Sigmoid colon (tissue), 3 donors: ENCODE data around the gene SOX6.

ENCODE experiments used
- POLR2A ChIP-seq, 2 donors: fragments of 450-650 bp; IDR thresholded peaks; one replicate each; pipeline ENCODE4 v1.6.1; 2016; ENCODE audit warnings: antibody characterized with exemption in 2 of 2, mild to moderate bottlenecking in 2 of 2, moderate library complexity in 2 of 2
- TF ChIP-seq, protein P1 (sequence below), 4 experiments: fragments of 450-650 bp in 3 of 4; fragments of 200-600 bp in 1 of 4; IDR thresholded peaks; one replicate each; pipeline ENCODE4 v1.5.1; 2016 to 2019; ENCODE audit warnings: antibody characterized with exemption in 4 of 4, mild to moderate bottlenecking in 3 of 4, moderate library complexity in 2 of 4

DNA sequence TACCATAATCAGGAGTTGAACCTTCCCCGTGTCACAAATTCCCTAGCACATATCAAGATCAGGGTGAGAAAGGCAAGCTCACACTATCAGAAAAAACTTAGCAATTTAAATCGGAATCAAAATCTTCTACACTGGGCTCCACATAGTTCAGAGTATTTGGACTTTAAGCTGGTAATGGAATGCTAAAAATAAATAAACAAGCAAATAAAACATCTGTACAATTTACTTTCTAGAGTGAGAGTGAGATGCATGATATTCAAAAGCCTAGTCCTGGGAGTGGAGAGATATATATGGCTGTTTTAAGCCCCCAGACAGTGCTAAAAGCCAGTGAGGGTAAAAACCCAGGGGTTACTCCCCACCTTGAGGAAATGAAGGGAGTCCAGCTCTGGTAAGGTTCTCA lies 380.6 kb downstream of the SOX6 start:
- TF ChIP-seq POLR2A (IDR thresholded peaks at IDR 0.05), result no peak
- TF ChIP-seq, protein P1, sequence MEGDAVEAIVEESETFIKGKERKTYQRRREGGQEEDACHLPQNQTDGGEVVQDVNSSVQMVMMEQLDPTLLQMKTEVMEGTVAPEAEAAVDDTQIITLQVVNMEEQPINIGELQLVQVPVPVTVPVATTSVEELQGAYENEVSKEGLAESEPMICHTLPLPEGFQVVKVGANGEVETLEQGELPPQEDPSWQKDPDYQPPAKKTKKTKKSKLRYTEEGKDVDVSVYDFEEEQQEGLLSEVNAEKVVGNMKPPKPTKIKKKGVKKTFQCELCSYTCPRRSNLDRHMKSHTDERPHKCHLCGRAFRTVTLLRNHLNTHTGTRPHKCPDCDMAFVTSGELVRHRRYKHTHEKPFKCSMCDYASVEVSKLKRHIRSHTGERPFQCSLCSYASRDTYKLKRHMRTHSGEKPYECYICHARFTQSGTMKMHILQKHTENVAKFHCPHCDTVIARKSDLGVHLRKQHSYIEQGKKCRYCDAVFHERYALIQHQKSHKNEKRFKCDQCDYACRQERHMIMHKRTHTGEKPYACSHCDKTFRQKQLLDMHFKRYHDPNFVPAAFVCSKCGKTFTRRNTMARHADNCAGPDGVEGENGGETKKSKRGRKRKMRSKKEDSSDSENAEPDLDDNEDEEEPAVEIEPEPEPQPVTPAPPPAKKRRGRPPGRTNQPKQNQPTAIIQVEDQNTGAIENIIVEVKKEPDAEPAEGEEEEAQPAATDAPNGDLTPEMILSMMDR (IDR thresholded peaks at IDR 0.05), result no peak
